Measurements from ENCODE around the gene SAE1. TPM values are rescaled to one million over a fixed set of nuclear protein-coding genes. Genes with fewer than 3 reads are reported as not detected.

SAE1 gene
- total RNA-seq, 6 experiments from 2014 or later, result 18.8 to 33.2 (median 26.7) TPM

- DNase-seq, result peak; percentile 90 to 95 (median 93)
- 0% methylated on average over 15 of the region's 56 CpGs for WGBS (ENCODE audit: insufficient coverage, low coverage, low lambda C conversion rate, missing lambda C conversion rate)
- ATAC-seq, result peak; percentile 67 to 79 (median 70)
Observed at GRCh38 chr19:47226426-47227351, 96.1 kb downstream of the SAE1 start.

GRCh38 chr19:47227352-47228167 lies 96.9 kb downstream of the SAE1 start:
- H3K4me3 ChIP-seq, result peak overlapping the region; percentile 59 to 97 (median 71)
- TF ChIP-seq POLR2A (IDR thresholded peaks at IDR 0.05) (peak; percentile 37), CTCF (IDR thresholded peaks at IDR 0.05) (no peak)
- no peaks in the 10 kb centered on the region for H3K27me3 ChIP-seq
- DNase-seq (peak; percentile 82 to 90 (median 86)), ATAC-seq (peak; percentile 13 to 39 (median 26))
- H3K9me3 ChIP-seq, result no peaks in the 10 kb centered on the region
- peaks cover 0 to 27% (median 14%) of the 10 kb centered on the region in 4 donors for H3K4me1 ChIP-seq
- intact Hi-C loops (cut with DNase I), result no loop called here
- 0% methylated on average over 14 of the region's 27 CpGs for WGBS (ENCODE audit: insufficient coverage, low coverage, low lambda C conversion rate, missing lambda C conversion rate)
- peak overlapping the region; percentile 97 to 100 (median 97) for H3K27ac ChIP-seq
- no peaks in the 10 kb centered on the region for H3K36me3 ChIP-seq

More at GRCh38 chr19:47226426-47227351, 96.1 kb downstream of the SAE1 start:
- Histone ChIP-seq H3K27me3 (no peaks in the 10 kb centered on the region), H3K27ac (peak overlapping the region; percentile 97 to 100 (median 97)), H3K4me1 (peaks cover 0 to 21% (median 12%) of the 10 kb centered on the region in 4 donors), H3K4me3 (peak overlapping the region; percentile 59 to 97 (median 71)), H3K36me3 (peaks cover 0 to 2% (median 0%) of the 10 kb centered on the region in 4 donors), H3K9me3 (no peaks in the 10 kb centered on the region)
- intact Hi-C loops (cut with DNase I), result no loop called here
- TF ChIP-seq CTCF (IDR thresholded peaks at IDR 0.05) (peak in 2 of 4 donors; percentile 26 to 29), POLR2A (IDR thresholded peaks at IDR 0.05) (peak; percentile 95)

GRCh38 chr19:47228168-47228936 lies 97.7 kb downstream of the SAE1 start:
- DNase-seq (peak; percentile 58 to 71 (median 65)), ATAC-seq (peak in 1 of 4 donors; percentile 10)
- WGBS (ENCODE audit: insufficient coverage, low coverage, low lambda C conversion rate, missing lambda C conversion rate), result 2% methylated on average over 9 of the region's 50 CpGs
- Histone ChIP-seq H3K9me3 (no peaks in the 10 kb centered on the region), H3K27me3 (no peaks in the 10 kb centered on the region), H3K4me3 (peak overlapping the region; percentile 59 to 97 (median 71)), H3K36me3 (no peaks in the 10 kb centered on the region), H3K27ac (peak overlapping the region; percentile 97 to 100 (median 97)), H3K4me1 (peaks cover 0 to 27% (median 14%) of the 10 kb centered on the region in 4 donors)
- TF ChIP-seq CTCF (IDR thresholded peaks at IDR 0.05), result no peak
- no peak for TF ChIP-seq POLR2A (IDR thresholded peaks at IDR 0.05)
- intact Hi-C loops (cut with DNase I), result no loop called here
